Anterior cingulate cortex (tissue), 58 donors: Measurements from ENCODE around the gene EPHB4.

Source experiments
- DNase-seq, 58 donors: peaks; one replicate each; lab custom pipeline; 2025; lab: John Stamatoyannopoulos, UW

Gene EPHB4

GRCh38 chr7:100827330-100828226 lies at the start of gene EPHB4:
TSS of gene EPHB4 (minus strand) at chr7:100827523. CDS start at chr7:100827030, 493 bp downstream.
- peak in 25 of 58 donors; percentile 2 to 47 (median 22) for DNase-seq

GRCh38 chr7:100875356-100875751 lies 48.0 kb upstream of the EPHB4 start:
- peak in 2 of 58 donors; percentile 58 to 64 for DNase-seq

- peak; percentile 68 to 99 (median 97) for DNase-seq
These were observed 47.4 kb upstream of the EPHB4 start, which contains the start of gene SRRT for GRCh38 chr7:100874577-100875355. TSS of gene SRRT (plus strand) at chr7:100875103. CDS start at chr7:100875591, 488 bp downstream.

- peak in 1 of 58 donors; percentile 36 for DNase-seq
These were observed 46.9 kb upstream of the EPHB4 start for GRCh38 chr7:100874300-100874576.

GRCh38 chr7:100873599-100874299 lies 46.4 kb upstream of the EPHB4 start:
- no peak for DNase-seq

GRCh38 chr7:100867776-100868485 lies 40.6 kb upstream of the EPHB4 start:
- DNase-seq, result no peak

GRCh38 chr7:100867040-100867775 lies 39.9 kb upstream of the EPHB4 start, which contains the start of gene TRIP6:
TSS of gene TRIP6 (plus strand) at chr7:100867387. CDS start at chr7:100867498, 111 bp downstream.
- peak in 56 of 58 donors; percentile 11 to 84 (median 67) for DNase-seq

GRCh38 chr7:100866729-100867039 lies 39.4 kb upstream of the EPHB4 start:
- no peak for DNase-seq

GRCh38 chr7:100865938-100866728 lies 38.8 kb upstream of the EPHB4 start:
- DNase-seq, result peak in 56 of 58 donors; percentile 6 to 93 (median 75)

GRCh38 chr7:100865372-100865911 lies 38.1 kb upstream of the EPHB4 start:
- peak in 3 of 58 donors; percentile 40 to 53 (median 45) for DNase-seq

GRCh38 chr7:100864263-100864845 lies 37.0 kb upstream of the EPHB4 start:
- no peak for DNase-seq

- peak in 6 of 58 donors; percentile 10 to 32 (median 19) for DNase-seq
These were observed 36.2 kb upstream of the EPHB4 start for GRCh38 chr7:100863406-100863950.

GRCh38 chr7:100861616-100861985 lies 34.3 kb upstream of the EPHB4 start:
- DNase-seq, result no peak

- DNase-seq, result no peak
These were observed 33.6 kb upstream of the EPHB4 start for GRCh38 chr7:100860702-100861615.

GRCh38 chr7:100859856-100860255 lies 32.5 kb upstream of the EPHB4 start:
- DNase-seq, result no peak

- DNase-seq, result no peak
These were observed 29.6 kb upstream of the EPHB4 start for GRCh38 chr7:100856871-100857282.

GRCh38 chr7:100855515-100855914 lies 28.2 kb upstream of the EPHB4 start:
- DNase-seq, result no peak
